Activated CD4-positive, CD25-positive, alpha-beta regulatory T cell treated with anti-CD3 and anti-CD28 coated beads, Interleukin-2, amount 50 U/mL, for 72 hours (primary cell): ENCODE data around the gene CIITA.
"Not testable (repeated sequence)": the region's sequence is repeated elsewhere in the genome, so short reads cannot be mapped to it uniquely, and the experiment has no call there.

Experiments used
- DNase-seq: peaks from one replicate; pipeline ENCODE4 v3.0.0; 2021

The CIITA gene

GRCh38 chr16:10922328-10923145, 45.5 kb downstream of the CIITA start:
- no peak for DNase-seq

- DNase-seq = no peak
Measured at GRCh38 chr16:10923146-10923649, 46.2 kb downstream of the CIITA start.

- DNase-seq = no peak
Measured at GRCh38 chr16:10923650-10924214, 46.7 kb downstream of the CIITA start.

GRCh38 chr16:10925285-10925684, 48.3 kb downstream of the CIITA start:
- DNase-seq = not testable (repeated sequence)

- DNase-seq = no peak
Measured at GRCh38 chr16:10926094-10926493, 49.1 kb downstream of the CIITA start.

- DNase-seq = no peak
Measured at GRCh38 chr16:10926867-10927266, 49.9 kb downstream of the CIITA start.

- DNase-seq = no peak
Measured at GRCh38 chr16:10927497-10928112, 50.6 kb downstream of the CIITA start.

- DNase-seq = not testable (repeated sequence)
Measured at GRCh38 chr16:10929097-10929496, 52.1 kb downstream of the CIITA start.

GRCh38 chr16:10929853-10930754, 53.1 kb downstream of the CIITA start:
- no peak for DNase-seq

- DNase-seq = no peak
Measured at GRCh38 chr16:10930755-10931093, 53.7 kb downstream of the CIITA start.

GRCh38 chr16:10931134-10931533, 54.1 kb downstream of the CIITA start:
- no peak for DNase-seq

GRCh38 chr16:10931977-10932632, 55.1 kb downstream of the CIITA start:
- DNase-seq = no peak

GRCh38 chr16:10932959-10933710, 56.1 kb downstream of the CIITA start:
- DNase-seq = no peak

- DNase-seq = no peak
Measured at GRCh38 chr16:10933865-10934264, 56.9 kb downstream of the CIITA start.

GRCh38 chr16:10934325-10935107, 57.5 kb downstream of the CIITA start:
- DNase-seq = no peak

- no peak for DNase-seq
Measured at GRCh38 chr16:10935226-10935915, 58.4 kb downstream of the CIITA start.

- no peak for DNase-seq
Measured at GRCh38 chr16:10936272-10936984, 59.4 kb downstream of the CIITA start.

GRCh38 chr16:10937068-10937859, 60.3 kb downstream of the CIITA start:
- no peak for DNase-seq

GRCh38 chr16:10938321-10938720, 61.3 kb downstream of the CIITA start:
- no peak for DNase-seq
